Measurements from ENCODE around the gene SRPRB.

The SRPRB gene

GRCh38 chr3:133841196-133841595, 35.6 kb downstream of the SRPRB start:
- H3K4me2 ChIP-seq (ENCODE audit: low read length): no peak overlapping the region
- H3K36me3 ChIP-seq (ENCODE audit: control insufficient read depth, insufficient read depth, low read length): no peaks in the 10 kb centered on the region
- H3K27me3 ChIP-seq (ENCODE audit: control insufficient read depth, insufficient read depth, low read length): no peaks in the 10 kb centered on the region
- H3K27ac ChIP-seq: no peak overlapping the region
- H3K4me1 ChIP-seq: no peaks in the 10 kb centered on the region
- no peak overlapping the region for H2AFZ ChIP-seq
- no peak overlapping the region for H3K4me3 ChIP-seq (ENCODE audit: low read depth, low read length)
- no peaks in the 10 kb centered on the region for H3K9me3 ChIP-seq (ENCODE audit: control insufficient read depth, low read length)
- TF ChIP-seq CTCF (IDR thresholded peaks at IDR 0.05): no peak
- H3K9ac ChIP-seq: no peak overlapping the region
- no peaks in the 10 kb centered on the region for H3K79me2 ChIP-seq

- no peak for TF ChIP-seq CTCF (IDR thresholded peaks at IDR 0.05)
- no peaks in the 10 kb centered on the region for H3K27me3 ChIP-seq (ENCODE audit: control insufficient read depth, insufficient read depth, low read length)
- H3K4me1 ChIP-seq: no peaks in the 10 kb centered on the region
- no peak overlapping the region for H3K4me2 ChIP-seq (ENCODE audit: low read length)
- H3K9me3 ChIP-seq (ENCODE audit: control insufficient read depth, low read length): no peaks in the 10 kb centered on the region
- no peak overlapping the region for H3K4me3 ChIP-seq (ENCODE audit: low read depth, low read length)
- H3K27ac ChIP-seq: no peak overlapping the region
- H3K9ac ChIP-seq: no peak overlapping the region
- no peaks in the 10 kb centered on the region for H3K79me2 ChIP-seq
- H3K36me3 ChIP-seq (ENCODE audit: control insufficient read depth, insufficient read depth, low read length): no peaks in the 10 kb centered on the region
- H2AFZ ChIP-seq: no peak overlapping the region
These were observed 36.5 kb downstream of the SRPRB start for GRCh38 chr3:133842158-133842557.

- no peak overlapping the region for H3K9ac ChIP-seq
- no peaks in the 10 kb centered on the region for H3K79me2 ChIP-seq
- no peaks in the 10 kb centered on the region for H3K9me3 ChIP-seq (ENCODE audit: control insufficient read depth, low read length)
- H3K27ac ChIP-seq: no peak overlapping the region
- no peak overlapping the region for H2AFZ ChIP-seq
- TF ChIP-seq CTCF (IDR thresholded peaks at IDR 0.05): no peak
- H3K4me1 ChIP-seq: no peaks in the 10 kb centered on the region
- no peak overlapping the region for H3K4me3 ChIP-seq (ENCODE audit: low read depth, low read length)
- no peak overlapping the region for H3K4me2 ChIP-seq (ENCODE audit: low read length)
- H3K36me3 ChIP-seq (ENCODE audit: control insufficient read depth, insufficient read depth, low read length): no peaks in the 10 kb centered on the region
- H3K27me3 ChIP-seq (ENCODE audit: control insufficient read depth, insufficient read depth, low read length): no peaks in the 10 kb centered on the region
These were observed 38.0 kb downstream of the SRPRB start for GRCh38 chr3:133843634-133844033.

GRCh38 chr3:133845127-133845526, 39.5 kb downstream of the SRPRB start:
- Histone ChIP-seq H2AFZ (no peak overlapping the region), H3K27me3 (ENCODE audit: control insufficient read depth, insufficient read depth, low read length) (no peaks in the 10 kb centered on the region), H3K4me2 (ENCODE audit: low read length) (no peak overlapping the region), H3K79me2 (no peaks in the 10 kb centered on the region), H3K27ac (no peak overlapping the region), H3K9ac (no peak overlapping the region), H3K36me3 (ENCODE audit: control insufficient read depth, insufficient read depth, low read length) (no peaks in the 10 kb centered on the region), H3K4me1 (no peaks in the 10 kb centered on the region), H3K9me3 (ENCODE audit: control insufficient read depth, low read length) (no peaks in the 10 kb centered on the region), H3K4me3 (ENCODE audit: low read depth, low read length) (no peak overlapping the region)
- TF ChIP-seq CTCF (IDR thresholded peaks at IDR 0.05): no peak

- Histone ChIP-seq H3K27me3 (ENCODE audit: control insufficient read depth, insufficient read depth, low read length) (no peaks in the 10 kb centered on the region), H3K79me2 (peaks cover 25% of the 10 kb centered on the region), H3K9me3 (ENCODE audit: control insufficient read depth, low read length) (no peaks in the 10 kb centered on the region), H2AFZ (no peak overlapping the region), H3K27ac (no peak overlapping the region), H3K4me1 (no peaks in the 10 kb centered on the region), H3K4me2 (ENCODE audit: low read length) (no peak overlapping the region), H3K9ac (no peak overlapping the region), H3K36me3 (ENCODE audit: control insufficient read depth, insufficient read depth, low read length) (no peaks in the 10 kb centered on the region), H3K4me3 (ENCODE audit: low read depth, low read length) (no peak overlapping the region)
- TF ChIP-seq CTCF (IDR thresholded peaks at IDR 0.05): no peak
These were observed 43.7 kb downstream of the SRPRB start for GRCh38 chr3:133849346-133849745.
